Measurements from ENCODE around the gene CAPZA1. TPM values are rescaled to one million over a fixed set of nuclear protein-coding genes. Genes with fewer than 3 reads are reported as not detected.
A peak's percentile ranks its signal among the peaks of the same experiment; 100 is the strongest.

Gene CAPZA1
- total RNA-seq, 2 experiments from 2014 or later = 166 to 179 TPM

DNA sequence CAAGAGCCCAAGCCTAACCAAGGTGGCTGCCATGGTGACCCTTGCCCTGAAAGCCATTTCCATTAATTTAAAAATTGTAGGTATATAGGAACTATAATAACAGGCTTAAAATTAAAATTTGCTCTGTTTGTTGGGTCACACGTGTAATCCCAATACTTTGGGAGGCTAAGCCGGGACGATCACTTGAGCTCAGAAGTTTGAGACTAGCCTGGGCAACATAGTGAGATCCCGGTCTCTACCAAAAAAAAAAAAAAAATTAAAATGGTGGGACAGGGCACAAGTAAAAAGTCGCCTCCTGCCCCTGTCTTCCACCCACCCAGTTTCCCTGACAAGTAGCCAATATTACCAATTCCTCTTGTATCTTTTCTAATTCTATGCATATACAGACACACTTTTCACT is 6.6 kb downstream of the CAPZA1 start:
- ChIA-PET POLR2A (interaction anchor here (0.6 kb wide), 1 partner anchor 48 kb away, joined by 3 read pairs; the partner anchor contains the start of gene MOV10), CTCF (no interaction called here)
- Mint-ChIP-seq H3K27me3 (no peaks in the 10 kb centered on the region), H3K4me3 (peak overlapping the region; percentile 3), H3K4me1 (ENCODE audit: low read depth) (peaks cover 80% of the 10 kb centered on the region), H3K9me3 (no peaks in the 10 kb centered on the region), H3K36me3 (ENCODE audit: low read depth) (peaks cover 75% of the 10 kb centered on the region), H3K27ac (peak overlapping the region; percentile 68)
- DNase-seq = no peak
- Histone ChIP-seq H3K4me1 (ENCODE audit: insufficient read depth, low read length) (peaks cover 60% of the 10 kb centered on the region), H3K36me3 (ENCODE audit: insufficient read depth, low read length) (peaks cover 38% of the 10 kb centered on the region), H3K27me3 (ENCODE audit: control insufficient read depth in 1 of 2, insufficient read depth in 2 of 2, low read length in 2 of 2) (no peaks in the 10 kb centered on the region), H3K9me3 (ENCODE audit: control insufficient read depth in 1 of 2, insufficient read depth in 1 of 2, low read length in 2 of 2) (no peaks in the 10 kb centered on the region), H3K4me3 (ENCODE audit: low read length) (no peak overlapping the region), H3K27ac (ENCODE audit: low read depth in 1 of 2, low read length in 2 of 2) (no peak overlapping the region)
- no peak for ATAC-seq (ENCODE audit: poor library complexity)
- intact Hi-C loops (cut with DNase I, micrococcal nuclease) = loop anchor here in 1 of 2 experiments (10.0 kb wide), 2 partner anchors 329 to 449 kb away; partner anchors contain the start of genes LRIG2 and SLC16A1
- TF ChIP-seq, protein P1, sequence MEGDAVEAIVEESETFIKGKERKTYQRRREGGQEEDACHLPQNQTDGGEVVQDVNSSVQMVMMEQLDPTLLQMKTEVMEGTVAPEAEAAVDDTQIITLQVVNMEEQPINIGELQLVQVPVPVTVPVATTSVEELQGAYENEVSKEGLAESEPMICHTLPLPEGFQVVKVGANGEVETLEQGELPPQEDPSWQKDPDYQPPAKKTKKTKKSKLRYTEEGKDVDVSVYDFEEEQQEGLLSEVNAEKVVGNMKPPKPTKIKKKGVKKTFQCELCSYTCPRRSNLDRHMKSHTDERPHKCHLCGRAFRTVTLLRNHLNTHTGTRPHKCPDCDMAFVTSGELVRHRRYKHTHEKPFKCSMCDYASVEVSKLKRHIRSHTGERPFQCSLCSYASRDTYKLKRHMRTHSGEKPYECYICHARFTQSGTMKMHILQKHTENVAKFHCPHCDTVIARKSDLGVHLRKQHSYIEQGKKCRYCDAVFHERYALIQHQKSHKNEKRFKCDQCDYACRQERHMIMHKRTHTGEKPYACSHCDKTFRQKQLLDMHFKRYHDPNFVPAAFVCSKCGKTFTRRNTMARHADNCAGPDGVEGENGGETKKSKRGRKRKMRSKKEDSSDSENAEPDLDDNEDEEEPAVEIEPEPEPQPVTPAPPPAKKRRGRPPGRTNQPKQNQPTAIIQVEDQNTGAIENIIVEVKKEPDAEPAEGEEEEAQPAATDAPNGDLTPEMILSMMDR (IDR thresholded peaks at IDR 0.05) = no peak

DNA sequence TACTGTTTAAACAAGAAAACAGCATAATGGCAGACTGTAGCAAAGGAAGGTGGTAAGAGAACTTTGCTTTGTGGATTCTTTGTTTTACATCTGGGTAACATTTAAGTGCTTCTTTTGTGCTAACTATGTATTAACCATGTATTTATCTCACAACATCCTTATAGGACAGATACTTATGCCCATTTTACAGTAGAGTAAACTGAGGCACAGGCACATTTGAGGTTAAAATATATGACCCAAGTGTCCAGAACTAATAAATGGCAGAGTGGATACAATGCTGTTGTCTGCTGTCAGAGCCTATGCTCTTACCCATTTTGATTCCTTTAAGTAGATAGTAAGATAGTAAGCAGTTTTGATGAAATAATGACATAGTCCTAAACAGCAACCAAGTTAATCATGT is 7.3 kb downstream of the CAPZA1 start:
- no peak for ATAC-seq (ENCODE audit: poor library complexity)
- Mint-ChIP-seq H3K27ac (peak overlapping the region; percentile 52), H3K36me3 (ENCODE audit: low read depth) (peaks cover 80% of the 10 kb centered on the region), H3K4me1 (ENCODE audit: low read depth) (peaks cover 86% of the 10 kb centered on the region), H3K27me3 (no peaks in the 10 kb centered on the region), H3K4me3 (peak overlapping the region; percentile 3), H3K9me3 (no peaks in the 10 kb centered on the region)
- Histone ChIP-seq H3K27me3 (ENCODE audit: control insufficient read depth in 1 of 2, insufficient read depth in 2 of 2, low read length in 2 of 2) (no peaks in the 10 kb centered on the region), H3K27ac (ENCODE audit: low read depth in 1 of 2, low read length in 2 of 2) (no peak overlapping the region), H3K9me3 (ENCODE audit: control insufficient read depth in 1 of 2, insufficient read depth in 1 of 2, low read length in 2 of 2) (no peaks in the 10 kb centered on the region), H3K4me1 (ENCODE audit: insufficient read depth, low read length) (peaks cover 55% of the 10 kb centered on the region), H3K36me3 (ENCODE audit: insufficient read depth, low read length) (peaks cover 43% of the 10 kb centered on the region), H3K4me3 (ENCODE audit: low read length) (no peak overlapping the region)
- intact Hi-C loops (cut with DNase I, micrococcal nuclease) = loop anchor here in 1 of 2 experiments (10.0 kb wide), 2 partner anchors 328 to 448 kb away; partner anchors contain the start of genes LRIG2 and SLC16A1
- POLR2A ChIA-PET = no interaction called here
- DNase-seq = no peak
- CTCF ChIA-PET = interaction anchor here (0.7 kb wide), 1 partner anchor 36 kb away, joined by 3 read pairs; no protein-coding TSS in a partner anchor
- TF ChIP-seq, protein P1 (IDR thresholded peaks at IDR 0.05) = no peak

DNA sequence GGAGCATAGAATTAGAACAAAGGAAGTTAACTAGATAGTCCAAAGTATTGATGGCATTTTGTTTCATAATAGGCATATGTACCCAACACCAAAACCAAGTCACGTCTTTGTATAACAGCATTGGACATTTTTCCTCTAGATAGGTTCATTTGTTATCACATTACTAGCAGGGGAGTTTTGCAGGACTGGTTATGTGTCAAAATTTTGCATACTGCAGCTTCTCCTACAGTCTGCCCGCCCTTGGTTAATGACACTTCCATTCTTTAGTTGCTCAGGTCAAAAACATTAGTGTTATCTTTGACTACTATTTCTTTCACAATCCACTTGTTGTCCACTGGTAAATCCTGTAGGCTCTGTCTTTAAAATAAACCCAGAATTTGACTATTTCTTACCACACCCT is 8.9 kb downstream of the CAPZA1 start:
- ChIA-PET POLR2A (interaction anchor here (0.7 kb wide), 2 partner anchors 10 to 118 kb away, joined by 3 read pairs; no protein-coding TSS in a partner anchor), CTCF (interaction anchor here (1.5 to 1.7 kb wide), 2 partner anchors 9 to 14 kb away, joined by 4 to 6 read pairs; no protein-coding TSS in a partner anchor)
- Mint-ChIP-seq H3K27me3 (no peaks in the 10 kb centered on the region), H3K4me1 (ENCODE audit: low read depth) (peaks cover 87% of the 10 kb centered on the region), H3K4me3 (peak overlapping the region; percentile 0), H3K27ac (peak overlapping the region; percentile 43), H3K9me3 (no peaks in the 10 kb centered on the region), H3K36me3 (ENCODE audit: low read depth) (peaks cover 82% of the 10 kb centered on the region)
- Histone ChIP-seq H3K4me1 (ENCODE audit: insufficient read depth, low read length) (peaks cover 53% of the 10 kb centered on the region), H3K27ac (ENCODE audit: low read depth in 1 of 2, low read length in 2 of 2) (no peak overlapping the region), H3K27me3 (ENCODE audit: control insufficient read depth in 1 of 2, insufficient read depth in 2 of 2, low read length in 2 of 2) (no peaks in the 10 kb centered on the region), H3K9me3 (ENCODE audit: control insufficient read depth in 1 of 2, insufficient read depth in 1 of 2, low read length in 2 of 2) (no peaks in the 10 kb centered on the region), H3K4me3 (ENCODE audit: low read length) (no peak overlapping the region), H3K36me3 (ENCODE audit: insufficient read depth, low read length) (peaks cover 45% of the 10 kb centered on the region)
- DNase-seq (no peak), ATAC-seq (ENCODE audit: poor library complexity) (no peak)
- intact Hi-C loops (cut with DNase I, micrococcal nuclease) = loop anchor here in 1 of 2 experiments (10.0 kb wide), 2 partner anchors 326 to 446 kb away; partner anchors contain the start of genes LRIG2 and SLC16A1
- TF ChIP-seq, protein P1 (IDR thresholded peaks at IDR 0.05) = no peak
